ENCODE data around the gene EBPL. TPM values are rescaled to one million over a fixed set of nuclear protein-coding genes. Genes with fewer than 3 reads are reported as not detected.

The EBPL gene
- 56.9 and 71.1 TPM in 2 replicates for total RNA-seq

GRCh38 chr13:49690995-49691784 is at the start of gene EBPL:
Gene EBPL (minus strand): TSS chr13:49691486. CDS start chr13:49691424, 62 bp downstream.

GRCh38 chr13:49627831-49628652 is 63.2 kb downstream of the EBPL start, which contains the start of gene ARL11:
Gene ARL11 (plus strand): TSS chr13:49628507. CDS start chr13:49630448, 1,941 bp downstream.

Other genes starting within 250 kb of the EBPL start
- 7.5 and 7.9 TPM in 2 replicates for gene CAB39L, start 247.4 kb downstream of the EBPL start, total RNA-seq
- 6.3 and 11.6 TPM in 2 replicates for gene SETDB2, start 247.2 kb downstream of the EBPL start, total RNA-seq
- gene PHF11, start 195.5 kb downstream of the EBPL start, total RNA-seq, result 12.8 and 16.3 TPM in 2 replicates
- gene RCBTB1, start 105.9 kb downstream of the EBPL start, total RNA-seq, result 16.7 and 21.4 TPM in 2 replicates
- under 0.01 TPM in 1 of 2 replicates, not detected in the other for gene ARL11, start 63.0 kb downstream of the EBPL start, total RNA-seq
- 27.6 and 39.9 TPM in 2 replicates for gene KPNA3, start 101.2 kb upstream of the EBPL start, total RNA-seq
- 5.1 and 10.2 TPM in 2 replicates for gene SPRYD7, start 244.9 kb upstream of the EBPL start, total RNA-seq